IMR-90 (cell line): ENCODE measurements around the gene MYLK4. TPM values are rescaled to one million over a fixed set of nuclear protein-coding genes. Genes with fewer than 3 reads are reported as not detected.

ENCODE experiments used
- ATAC-seq: fragments of 200-7000 bp; cut with Tn5 transposase; 2 replicates; pipeline ENCODE4 v1.9.1; 2020; ENCODE audit warnings: low read depth, mild to moderate bottlenecking, moderate library complexity
- BruUV-seq: library from RNA; stranded (reverse); fragments of 400-500 nt; replicated peaks from 2 replicates; lab custom pipeline; 2021; lab: Mats Ljungman, UMichigan
- CTCF ChIA-PET: fragments of 300-600 bp; formaldehyde crosslinking; extraction: SDS; loops from one replicate; lab custom pipeline; 2021; ENCODE audit warnings: antibody characterized with exemption; lab: Yijun Ruan, JAX
- POLR2A ChIA-PET: fragments of 300-600 bp; sonication (Branson Sonifier 250); formaldehyde crosslinking; loops from one replicate; lab custom pipeline; 2022; ENCODE audit warnings: antibody characterized with exemption; ENCODE audit not compliant: unreplicated experiment; lab: Charles Lee
- DNase-seq: peaks from one replicate; pipeline ENCODE4 v3.0.0; 2013
- H2AFZ ChIP-seq: replicated peaks from 2 replicates; pipeline ENCODE3; 2013; ENCODE audit warnings: low read length, mild to moderate bottlenecking; ENCODE audit not compliant: poor library complexity
- H2AK5ac ChIP-seq: 2 replicates; pipeline ENCODE4 v1.6.1; 2013; ENCODE audit warnings: low read depth, low read length, inconsistent platforms
- H2AK9ac ChIP-seq: replicated peaks from 2 replicates; pipeline ENCODE3; 2013; ENCODE audit warnings: mild to moderate bottlenecking, low read depth, low read length, moderate library complexity; ENCODE audit not compliant: poor library complexity
- H2BK120ac ChIP-seq: 2 replicates; pipeline ENCODE4 v1.6.1; 2013; ENCODE audit warnings: low read depth, low read length, inconsistent platforms
- H2BK15ac ChIP-seq: 3 replicates; pipeline ENCODE4 v1.6.1; 2013; ENCODE audit warnings: low read depth, low read length, inconsistent platforms
- H2BK20ac ChIP-seq: 2 replicates; pipeline ENCODE4 v1.6.1; 2013; ENCODE audit warnings: low read depth, mild to moderate bottlenecking, inconsistent platforms, low read length, moderate library complexity
- H2BK5ac ChIP-seq: 2 replicates; pipeline ENCODE4 v1.6.1; 2013; ENCODE audit warnings: mild to moderate bottlenecking, low read depth, low read length, inconsistent platforms; ENCODE audit not compliant: poor library complexity, severe bottlenecking
- H3K14ac ChIP-seq: replicated peaks from 2 replicates; pipeline ENCODE4 v1.6.1; 2013; ENCODE audit warnings: low read depth, low read length, inconsistent platforms
- H3K18ac ChIP-seq: 2 replicates; pipeline ENCODE4 v1.6.1; 2013; ENCODE audit warnings: low read depth, low read length, control low read depth
- H3K23ac ChIP-seq: 2 replicates; pipeline ENCODE4 v1.6.1; 2013; ENCODE audit warnings: low read depth, low read length, inconsistent platforms
- H3K27ac ChIP-seq: 2 replicates; pipeline ENCODE4 v1.5.1; 2013; ENCODE audit warnings: mild to moderate bottlenecking, control low read depth, low read length; ENCODE audit not compliant: insufficient read depth
- H3K27me3 ChIP-seq: 2 replicates; pipeline ENCODE4 v1.6.1; 2013; ENCODE audit warnings: low read length; ENCODE audit not compliant: control insufficient read depth, insufficient read depth
- H3K36me3 ChIP-seq: 2 replicates; pipeline ENCODE4 v1.6.1; 2013; ENCODE audit warnings: low read length, mixed read lengths; ENCODE audit not compliant: control insufficient read depth, insufficient read depth
- H3K4ac ChIP-seq: 2 replicates; pipeline ENCODE4 v1.6.1; 2013; ENCODE audit warnings: low read depth, low read length, inconsistent platforms
- H3K4me1 ChIP-seq: 2 replicates; pipeline ENCODE4 v1.6.1; 2013; ENCODE audit warnings: low read length, mixed read lengths; ENCODE audit not compliant: control insufficient read depth, insufficient read depth
- H3K4me2 ChIP-seq: 2 replicates; pipeline ENCODE4 v1.6.1; 2013; ENCODE audit warnings: low read depth, mild to moderate bottlenecking, control low read depth, low read length, moderate library complexity
- H3K4me3 ChIP-seq: 2 replicates; pipeline ENCODE4 v1.5.1; 2013; ENCODE audit warnings: low read depth, mild to moderate bottlenecking, control low read depth, low read length, moderate library complexity; ENCODE audit not compliant: insufficient read depth
- H3K56ac ChIP-seq: 2 replicates; pipeline ENCODE4 v1.6.1; 2013; ENCODE audit warnings: low read length, inconsistent platforms; ENCODE audit not compliant: insufficient read depth; ENCODE audit errors: extremely low read depth
- H3K79me1 ChIP-seq, 2 experiments: 2 replicates each; pipeline ENCODE4 v1.6.1; 2013; ENCODE audit warnings: low read length in 2 of 2, inconsistent platforms in 1 of 2, low read depth in 1 of 2
- H3K9ac ChIP-seq: 2 replicates; pipeline ENCODE4 v1.6.1; 2013; ENCODE audit warnings: low read depth, low read length, control low read depth
- H3K9me1 ChIP-seq: 2 replicates; pipeline ENCODE4 v1.6.1; 2013; ENCODE audit warnings: low read length, inconsistent platforms; ENCODE audit not compliant: insufficient read depth
- H3K9me3 ChIP-seq: 2 replicates; pipeline ENCODE4 v1.6.1; 2013; ENCODE audit warnings: low read length; ENCODE audit not compliant: control insufficient read depth, insufficient read depth
- H4K20me1 ChIP-seq: 2 replicates; pipeline ENCODE4 v1.6.1; 2013; ENCODE audit warnings: low read length, inconsistent platforms; ENCODE audit not compliant: insufficient read depth
- H4K5ac ChIP-seq: 2 replicates; pipeline ENCODE4 v1.6.1; 2013; ENCODE audit warnings: mild to moderate bottlenecking, low read depth, low read length, control low read depth
- H4K8ac ChIP-seq, 2 experiments: 2 replicates each; pipeline ENCODE4 v1.6.1; 2013; ENCODE audit warnings: low read depth in 2 of 2, low read length in 2 of 2, control low read depth in 1 of 2, inconsistent platforms in 1 of 2
- H4K91ac ChIP-seq: 2 replicates; pipeline ENCODE4 v1.6.1; 2013; ENCODE audit warnings: low read depth, low read length, inconsistent platforms; ENCODE audit not compliant: insufficient read depth
- BHLHE40 ChIP-seq: fragments of 150-350 bp; IDR thresholded peaks from 2 replicates; pipeline ENCODE4 v1.6.1; 2016; ENCODE audit warnings: mild to moderate bottlenecking, low read depth, low read length
- CEBPB ChIP-seq: IDR thresholded peaks from 2 replicates; pipeline ENCODE4 v1.6.1; 2012; ENCODE audit warnings: low read depth, low read length, improper control_type of control experiment
- CHD1 ChIP-seq: IDR thresholded peaks from 2 replicates; pipeline ENCODE4 v1.6.1; 2012; ENCODE audit warnings: low read depth, low read length, improper control_type of control experiment
- FOS ChIP-seq: fragments of 150-350 bp; IDR thresholded peaks from 2 replicates; pipeline ENCODE4 v1.6.1; 2016; ENCODE audit warnings: low read depth, low read length
- MAFK ChIP-seq: IDR thresholded peaks from 2 replicates; pipeline ENCODE4 v1.6.1; 2012; ENCODE audit warnings: low read depth, low read length, improper control_type of control experiment
- MAZ ChIP-seq: IDR thresholded peaks from 2 replicates; pipeline ENCODE4 v1.6.1; 2012; ENCODE audit warnings: low read depth, mild to moderate bottlenecking, low read length, improper control_type of control experiment, moderate library complexity, borderline replicate concordance
- MXI1 ChIP-seq: IDR thresholded peaks from 2 replicates; pipeline ENCODE4 v1.6.1; 2012; ENCODE audit warnings: low read depth, mild to moderate bottlenecking, low read length, moderate library complexity, borderline replicate concordance
- NFE2L2 ChIP-seq: fragments of 150-350 bp; IDR thresholded peaks from 2 replicates; pipeline ENCODE4 v1.6.1; 2016; ENCODE audit warnings: low read depth, mild to moderate bottlenecking, low read length
- POLR2A ChIP-seq: IDR thresholded peaks from 2 replicates; pipeline ENCODE4 v1.6.1; 2012; ENCODE audit warnings: mild to moderate bottlenecking, low read depth, low read length
- RAD21 ChIP-seq: IDR thresholded peaks from 2 replicates; pipeline ENCODE4 v1.6.1; 2012; ENCODE audit warnings: low read length, improper control_type of control experiment
- RCOR1 ChIP-seq: IDR thresholded peaks from 2 replicates; pipeline ENCODE4 v1.6.1; 2012; ENCODE audit warnings: mild to moderate bottlenecking, low read length, improper control_type of control experiment; ENCODE audit not compliant: insufficient replicate concordance
- RFX5 ChIP-seq: IDR thresholded peaks from 2 replicates; pipeline ENCODE4 v1.8.0; 2012; ENCODE audit warnings: low read depth, mild to moderate bottlenecking, low read length, moderate library complexity
- SMC3 ChIP-seq: fragments of 150-350 bp; IDR thresholded peaks from 2 replicates; pipeline ENCODE4 v1.6.1; 2016; ENCODE audit warnings: low read depth, mild to moderate bottlenecking, antibody characterized with exemption, low read length, moderate library complexity
- WGBS, 2 experiments: methylation state at CpG; one replicate each; pipeline versions ENCODE4 v1.1.5 to v1.1.7; 2013; ENCODE audit warnings: missing lambda C conversion rate in 2 of 2; ENCODE audit not compliant: insufficient read length in 1 of 2; ENCODE audit errors: extremely low coverage in 2 of 2; 5-methylcytosine and 5-hydroxymethylcytosine counted together
- dilution Hi-C: fragments of 300-500 bp; cut with HindIII; formaldehyde crosslinking; loops from one replicate; pipeline ENCODE4 v1.14.3; 2018; ENCODE audit warnings: low sequenced_read_pairs; ENCODE audit not compliant: unreplicated experiment
- in situ Hi-C: fragments of 300-500 bp; cut with MboI; formaldehyde crosslinking; loops from 3 replicates; pipeline ENCODE4 v1.14.3; 2019; ENCODE audit warnings: low sequenced_read_pairs, inconsistent platforms, mixed read lengths
- intact Hi-C: fragments of 100-400 bp; cut with micrococcal nuclease; formaldehyde crosslinking; loops from 2 replicates; pipeline ENCODE4 v1.10.0; 2022
- polyA plus RNA-seq, 3 experiments: library from polyadenylated mRNA; depleted of rRNA; stranded (reverse); fragments of >200 nt; gene quantifications; 2 replicates each; pipeline ENCODE4 v1.2.3, GENCODE V29; 2012; ENCODE audit warnings: low replicate concordance in 1 of 3
- total RNA-seq: library from RNA; depleted of rRNA; stranded (reverse); fragments of >200 nt; gene quantifications from 2 replicates; pipeline ENCODE4 v1.2.3, GENCODE V29; 2012
- TF ChIP-seq, protein P1 (sequence below): fragments of 150-350 bp; IDR thresholded peaks from 2 replicates; pipeline ENCODE4 v1.6.1; 2017; ENCODE audit warnings: mild to moderate bottlenecking, antibody characterized with exemption, low read length, low read depth
- TF ChIP-seq, protein P2 (sequence below): conservative IDR thresholded peaks from 2 replicates; pipeline ENCODE4 v1.5.1; 2012; ENCODE audit warnings: mild to moderate bottlenecking, low read depth, low read length, improper control_type of control experiment
- TF ChIP-seq, protein P3 (sequence below): fragments of 150-350 bp; IDR thresholded peaks from 2 replicates; pipeline ENCODE4 v1.6.1; 2016; ENCODE audit warnings: low read depth, mild to moderate bottlenecking, low read length, moderate library complexity, borderline replicate concordance

MYLK4 gene
- total and polyA plus RNA-seq, 2 of the 4 experiments (the other 2 are of a cell fraction) = under 0.01 to 0.07 TPM

DNA sequence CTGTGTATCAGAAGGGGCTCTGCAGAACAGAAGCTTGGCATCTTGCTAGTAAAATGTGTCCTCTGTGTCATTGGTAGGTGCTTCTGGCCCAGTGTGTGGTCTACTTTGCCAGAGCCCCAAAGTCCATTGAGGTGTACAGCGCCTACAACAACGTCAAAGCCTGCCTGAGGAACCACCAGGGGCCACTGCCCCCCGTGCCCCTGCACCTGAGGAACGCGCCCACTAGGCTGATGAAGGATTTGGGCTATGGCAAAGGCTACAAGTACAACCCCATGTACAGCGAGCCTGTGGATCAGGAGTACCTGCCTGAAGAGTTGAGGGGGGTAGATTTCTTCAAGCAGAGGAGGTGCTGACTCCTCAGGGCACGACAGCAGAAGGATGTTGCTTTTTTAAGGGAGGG is 34.2 kb upstream of the MYLK4 start:
- Histone ChIP-seq H2BK5ac (no peak overlapping the region), H3K9me3 (no peaks in the 10 kb centered on the region), H3K18ac (no peak overlapping the region), H3K56ac (no peak overlapping the region), H3K4me3 (no peak overlapping the region), H4K20me1 (peaks cover 13% of the 10 kb centered on the region), H2AK9ac (no peak overlapping the region), H3K23ac (no peak overlapping the region), H2BK15ac (no peak overlapping the region), H4K5ac (no peak overlapping the region), H3K79me1 (peaks cover 55 to 80% of the 10 kb centered on the region in 2 experiments), H3K9me1 (peaks cover 23% of the 10 kb centered on the region), H2AK5ac (no peak overlapping the region), H2BK20ac (no peak overlapping the region), H4K91ac (no peak overlapping the region), H3K4me1 (peaks cover 13% of the 10 kb centered on the region), H3K36me3 (peaks cover 36% of the 10 kb centered on the region), H3K27me3 (no peaks in the 10 kb centered on the region), H3K4me2 (no peak overlapping the region), H2BK120ac (no peak overlapping the region), H3K14ac (no peak overlapping the region), H2AFZ (peak overlapping the region; percentile 24), H3K9ac (no peak overlapping the region), H3K4ac (no peak overlapping the region; the same call in 1 of the 2 replicates), H3K27ac (no peak overlapping the region), H4K8ac (no peak overlapping the region)
- ChIA-PET CTCF (no interaction called here), POLR2A (no interaction called here)
- in situ Hi-C loops (no loop called here), intact Hi-C loops (no loop called here), dilution Hi-C loops (no loop called here)
- TF ChIP-seq RFX5 = no peak
- no peak for TF ChIP-seq CHD1
- TF ChIP-seq, protein P1, sequence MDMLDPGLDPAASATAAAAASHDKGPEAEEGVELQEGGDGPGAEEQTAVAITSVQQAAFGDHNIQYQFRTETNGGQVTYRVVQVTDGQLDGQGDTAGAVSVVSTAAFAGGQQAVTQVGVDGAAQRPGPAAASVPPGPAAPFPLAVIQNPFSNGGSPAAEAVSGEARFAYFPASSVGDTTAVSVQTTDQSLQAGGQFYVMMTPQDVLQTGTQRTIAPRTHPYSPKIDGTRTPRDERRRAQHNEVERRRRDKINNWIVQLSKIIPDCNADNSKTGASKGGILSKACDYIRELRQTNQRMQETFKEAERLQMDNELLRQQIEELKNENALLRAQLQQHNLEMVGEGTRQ = no peak
- TF ChIP-seq RAD21 = no peak
- TF ChIP-seq, protein P2, sequence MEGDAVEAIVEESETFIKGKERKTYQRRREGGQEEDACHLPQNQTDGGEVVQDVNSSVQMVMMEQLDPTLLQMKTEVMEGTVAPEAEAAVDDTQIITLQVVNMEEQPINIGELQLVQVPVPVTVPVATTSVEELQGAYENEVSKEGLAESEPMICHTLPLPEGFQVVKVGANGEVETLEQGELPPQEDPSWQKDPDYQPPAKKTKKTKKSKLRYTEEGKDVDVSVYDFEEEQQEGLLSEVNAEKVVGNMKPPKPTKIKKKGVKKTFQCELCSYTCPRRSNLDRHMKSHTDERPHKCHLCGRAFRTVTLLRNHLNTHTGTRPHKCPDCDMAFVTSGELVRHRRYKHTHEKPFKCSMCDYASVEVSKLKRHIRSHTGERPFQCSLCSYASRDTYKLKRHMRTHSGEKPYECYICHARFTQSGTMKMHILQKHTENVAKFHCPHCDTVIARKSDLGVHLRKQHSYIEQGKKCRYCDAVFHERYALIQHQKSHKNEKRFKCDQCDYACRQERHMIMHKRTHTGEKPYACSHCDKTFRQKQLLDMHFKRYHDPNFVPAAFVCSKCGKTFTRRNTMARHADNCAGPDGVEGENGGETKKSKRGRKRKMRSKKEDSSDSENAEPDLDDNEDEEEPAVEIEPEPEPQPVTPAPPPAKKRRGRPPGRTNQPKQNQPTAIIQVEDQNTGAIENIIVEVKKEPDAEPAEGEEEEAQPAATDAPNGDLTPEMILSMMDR = no peak
- TF ChIP-seq MAZ = no peak
- no peak for TF ChIP-seq SMC3
- no peak for TF ChIP-seq RCOR1
- TF ChIP-seq MXI1 = no peak
- TF ChIP-seq POLR2A = no peak
- TF ChIP-seq BHLHE40 = no peak
- no peak for TF ChIP-seq MAFK
- no peak for TF ChIP-seq CEBPB
- no peak for TF ChIP-seq NFE2L2
- TF ChIP-seq, protein P3, sequence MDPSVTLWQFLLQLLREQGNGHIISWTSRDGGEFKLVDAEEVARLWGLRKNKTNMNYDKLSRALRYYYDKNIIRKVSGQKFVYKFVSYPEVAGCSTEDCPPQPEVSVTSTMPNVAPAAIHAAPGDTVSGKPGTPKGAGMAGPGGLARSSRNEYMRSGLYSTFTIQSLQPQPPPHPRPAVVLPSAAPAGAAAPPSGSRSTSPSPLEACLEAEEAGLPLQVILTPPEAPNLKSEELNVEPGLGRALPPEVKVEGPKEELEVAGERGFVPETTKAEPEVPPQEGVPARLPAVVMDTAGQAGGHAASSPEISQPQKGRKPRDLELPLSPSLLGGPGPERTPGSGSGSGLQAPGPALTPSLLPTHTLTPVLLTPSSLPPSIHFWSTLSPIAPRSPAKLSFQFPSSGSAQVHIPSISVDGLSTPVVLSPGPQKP = no peak
- TF ChIP-seq FOS = no peak
- 93% methylated on average over 2 of the region's 7 CpGs; no CpG with 5 or more reads in 1 of the 2 experiments for WGBS, 2 experiments
- no peak for DNase-seq
- no TSS peak for BruUV-seq
- no peak for ATAC-seq
